Hematopoietic multipotent progenitor cell treated with erythropoietin and hydrocortisone succinate and interleukin-3 and kit ligand, for 6 days (in vitro differentiated cells): ENCODE results near the gene ITIH2.
"Not testable (repeated sequence)": the region's sequence is repeated elsewhere in the genome, so short reads cannot be mapped to it uniquely, and the experiment has no call there.

Experiments
- DNase-seq: peaks from one replicate; pipeline ENCODE4 v3.0.0-alpha.2; 2015

Gene ITIH2

DNA sequence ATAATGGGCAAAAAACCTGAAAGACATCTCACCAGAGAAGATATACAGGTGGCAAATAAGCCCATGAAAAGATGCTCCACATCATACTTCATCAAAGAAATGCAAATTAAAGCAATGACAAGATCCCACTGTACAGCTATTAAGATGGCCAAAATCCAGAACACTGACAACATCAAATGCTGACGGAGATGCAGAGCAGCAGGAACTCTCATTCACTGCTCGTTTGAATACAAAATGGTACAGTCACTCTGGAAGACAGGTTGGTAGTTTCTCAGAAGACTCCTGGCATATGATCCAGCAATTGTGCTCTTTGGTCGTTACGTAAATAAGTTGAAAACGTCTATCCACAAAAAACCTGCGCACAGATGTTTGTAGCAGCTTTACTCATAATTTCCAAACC lies 49.1 kb downstream of the ITIH2 start:
- no peak for DNase-seq

- no peak for DNase-seq
Measured at GRCh38 chr10:7755103-7755502, 52.0 kb downstream of the ITIH2 start.

DNA sequence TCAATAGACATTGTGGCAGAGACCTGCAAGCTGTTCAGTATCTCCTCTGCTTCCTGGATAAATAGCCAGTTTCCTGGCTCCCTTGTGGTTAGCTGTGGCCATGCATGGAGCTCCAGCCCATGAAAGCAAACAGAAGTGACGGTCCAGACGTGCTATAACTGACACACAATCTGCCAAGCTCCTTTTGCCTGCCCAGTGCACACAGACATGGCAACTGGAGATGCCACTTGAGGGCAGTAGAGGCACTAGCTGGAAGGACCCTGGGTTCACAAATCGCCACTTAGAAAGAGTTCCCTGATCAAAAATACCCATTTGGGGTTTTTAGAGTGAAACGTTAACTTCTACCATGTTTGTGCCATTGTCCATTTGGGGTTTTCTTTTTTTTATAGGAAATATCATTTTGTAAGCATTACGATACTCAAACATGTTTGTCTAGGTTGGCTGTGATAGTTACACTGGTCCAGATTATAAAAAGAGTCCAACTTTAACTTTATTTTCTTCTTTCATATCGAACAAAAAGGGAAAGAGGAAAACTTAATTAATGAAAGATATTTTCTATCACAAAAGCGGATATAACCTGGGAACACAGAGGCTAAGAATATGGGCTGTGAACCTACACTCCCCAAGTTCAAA lies 53.4 kb downstream of the ITIH2 start:
- peak; percentile 77 for DNase-seq

DNA sequence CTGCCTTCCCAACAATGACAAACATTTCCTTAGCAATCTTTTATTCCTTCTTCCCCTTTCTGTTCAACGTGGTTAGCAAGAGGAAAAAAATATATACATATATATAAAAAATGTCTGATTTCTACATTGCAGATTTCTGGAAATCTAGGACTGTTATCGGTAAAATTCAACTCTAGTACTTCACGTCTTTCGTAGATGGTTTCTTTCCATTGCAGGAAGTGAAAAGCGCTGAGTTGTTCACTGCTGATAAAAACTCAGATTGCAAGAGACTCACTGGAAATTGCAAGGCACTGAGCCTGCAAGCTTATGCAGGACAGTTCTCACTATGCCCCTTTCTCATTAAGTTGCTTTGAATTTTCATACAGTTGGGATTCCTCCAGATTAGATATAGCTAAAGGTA lies 60.8 kb downstream of the ITIH2 start:
- peak; percentile 54 for DNase-seq

DNA sequence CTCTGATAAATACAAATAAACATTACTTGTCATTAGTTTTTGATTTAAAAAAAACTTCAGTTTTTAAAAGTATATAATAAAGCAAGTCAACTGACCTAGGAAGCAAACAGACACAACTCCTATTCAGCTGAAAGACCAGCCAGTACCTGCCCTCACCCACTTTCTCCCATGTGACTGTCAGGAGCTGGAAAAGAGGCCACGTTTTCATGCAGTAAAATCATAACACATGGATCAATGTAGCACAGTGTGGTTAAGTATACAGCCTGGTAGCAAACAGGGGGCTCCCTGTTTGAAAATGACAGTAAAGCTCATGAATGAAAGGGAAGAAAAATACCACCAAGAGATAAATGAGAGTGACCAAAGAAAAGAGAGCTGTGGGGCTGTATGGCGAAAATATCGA lies 63.1 kb downstream of the ITIH2 start:
- no peak for DNase-seq

DNA sequence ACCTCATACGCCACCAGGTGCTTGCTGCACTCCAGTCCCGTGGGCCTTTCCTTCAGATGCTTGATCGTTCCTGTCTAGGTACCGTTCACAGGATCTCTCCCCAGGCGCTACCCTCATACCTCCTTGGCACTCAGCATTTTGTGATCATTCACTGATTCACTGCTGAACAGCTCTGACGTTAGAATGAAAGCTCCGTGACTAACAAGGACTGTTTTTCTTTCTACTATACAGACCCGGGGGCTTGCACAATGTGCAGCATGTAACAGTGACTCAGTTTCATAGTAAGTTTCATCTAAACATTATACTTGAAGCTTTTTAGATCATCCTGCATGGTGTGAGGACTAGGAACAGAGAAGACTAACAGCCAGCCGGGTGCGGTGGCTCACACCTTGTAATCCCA lies 64.1 kb downstream of the ITIH2 start:
- DNase-seq, result no peak

- no peak for DNase-seq
Measured at GRCh38 chr10:7768417-7768816, 65.3 kb downstream of the ITIH2 start.

GRCh38 chr10:7773845-7774801 lies 71.0 kb downstream of the ITIH2 start:
- DNase-seq, result no peak

DNA sequence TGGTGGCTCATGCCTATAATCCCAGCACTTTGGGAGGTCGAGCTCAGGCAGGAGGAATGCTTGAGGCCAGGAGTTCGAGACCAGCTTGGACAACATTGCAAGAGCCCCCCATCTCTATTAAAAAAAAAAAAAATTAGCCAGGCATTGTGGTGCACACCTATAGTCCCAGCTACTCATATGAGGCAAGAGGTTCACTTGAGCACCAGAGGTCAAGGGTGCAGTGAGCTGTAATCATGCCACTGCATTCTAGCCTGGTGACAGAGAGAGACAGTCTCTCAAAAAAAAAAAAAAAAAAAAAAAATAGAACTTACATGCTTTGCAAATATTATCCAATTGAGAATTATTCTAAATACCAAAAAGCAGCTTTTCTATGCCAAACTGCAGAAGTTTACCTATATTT lies 73.7 kb downstream of the ITIH2 start:
- no peak for DNase-seq

- not testable (repeated sequence) for DNase-seq
Measured at GRCh38 chr10:7782194-7782593, 79.1 kb downstream of the ITIH2 start.

- peak; percentile 33 for DNase-seq
Measured at GRCh38 chr10:7786430-7786829, 83.3 kb downstream of the ITIH2 start.

DNA sequence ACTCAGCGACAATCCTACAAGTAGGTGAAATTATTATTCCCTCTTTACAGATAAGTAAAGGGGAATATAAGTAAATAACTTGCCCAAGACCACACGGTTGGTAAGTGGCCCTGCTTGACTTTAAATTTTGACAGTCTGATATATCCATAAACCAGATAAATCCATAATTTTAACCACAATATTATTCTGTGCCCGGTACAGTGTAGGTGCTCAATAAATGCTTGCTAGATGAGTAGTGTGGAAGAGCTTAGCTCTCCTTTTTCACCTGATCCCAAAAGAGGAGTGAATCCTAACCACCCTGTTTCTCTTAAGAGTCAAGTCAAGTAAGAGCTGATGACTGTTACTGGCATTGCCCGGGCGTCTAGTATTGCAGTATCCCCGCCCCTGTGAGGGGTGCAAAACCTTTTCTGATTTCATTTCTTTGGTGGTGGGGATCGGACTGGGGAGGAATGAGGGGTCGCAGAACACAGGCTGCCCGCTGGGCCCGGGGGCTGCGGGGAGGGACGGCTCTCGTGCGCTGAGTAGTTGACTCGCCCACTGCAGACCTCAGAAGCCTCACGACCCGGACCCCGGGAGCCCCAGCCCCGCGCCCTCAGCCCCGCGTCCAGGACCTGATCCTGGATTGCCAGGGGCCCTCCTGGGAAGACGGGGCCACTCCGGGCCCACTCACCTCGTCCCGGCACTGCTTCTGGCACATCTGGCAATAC lies 84.2 kb downstream of the ITIH2 start:
- DNase-seq, result peak; percentile 41

GRCh38 chr10:7787857-7788638 lies 84.9 kb downstream of the ITIH2 start, which contains the start of the genes ATP5F1C and KIN:
ATP5F1C (plus strand) TSS chr10:7788177; CDS start chr10:7788208, 31 bp downstream.
KIN (minus strand) TSS chr10:7787993; CDS start chr10:7787933, 60 bp downstream.
- peak; percentile 98 for DNase-seq

- peak; percentile 54 for DNase-seq
Measured at GRCh38 chr10:7788639-7789286, 85.6 kb downstream of the ITIH2 start.

- peak; percentile 90 for DNase-seq
Measured at GRCh38 chr10:7789390-7789789, 86.3 kb downstream of the ITIH2 start.

GRCh38 chr10:7792541-7792940 lies 89.4 kb downstream of the ITIH2 start:
- DNase-seq, result no peak

GRCh38 chr10:7794251-7795026 lies 91.3 kb downstream of the ITIH2 start:
- DNase-seq, result no peak

GRCh38 chr10:7795605-7796004 lies 92.5 kb downstream of the ITIH2 start:
- peak; percentile 57 for DNase-seq

DNA sequence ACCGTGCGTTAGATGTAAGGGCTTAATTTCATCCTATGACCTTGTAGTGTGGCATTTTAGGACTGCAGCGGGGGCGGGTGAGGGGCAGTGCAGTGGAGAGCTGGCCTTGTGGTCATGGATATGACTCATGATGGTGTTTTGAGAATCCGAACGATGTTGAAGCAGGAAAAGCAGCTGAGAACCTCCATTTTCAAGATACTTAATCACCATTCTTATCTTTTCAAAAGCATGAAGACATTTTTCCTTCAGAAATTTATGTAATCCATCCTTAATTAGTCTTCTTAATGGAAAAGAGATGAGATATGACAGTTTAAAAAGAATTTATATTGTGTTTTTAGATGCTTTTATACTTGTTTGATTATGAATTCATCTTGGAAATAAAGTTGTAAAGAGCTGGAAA lies 94.5 kb downstream of the ITIH2 start:
- peak; percentile 53 for DNase-seq
